K562 (cell line): ENCODE data around the gene MAP3K19. TPM values are rescaled to one million over a fixed set of nuclear protein-coding genes. Genes with fewer than 3 reads are reported as not detected.

ENCODE experiments used
- ATF4 ChIP-seq: fragments of 450-650 bp; formaldehyde crosslinking; IDR thresholded peaks from 2 replicates; pipeline ENCODE4 v1.4.0; 2022; ENCODE audit warnings: mild to moderate bottlenecking, moderate library complexity
- ATF7 ChIP-seq: fragments of 450-650 bp; IDR thresholded peaks from 2 replicates; pipeline ENCODE4 v1.7.1; 2014; ENCODE audit warnings: mild to moderate bottlenecking, moderate library complexity
- CBX5 ChIP-seq: IDR thresholded peaks from 2 replicates; pipeline ENCODE4 v1.6.1; 2014; ENCODE audit warnings: low read depth, borderline replicate concordance
- CEBPG ChIP-seq, 3 experiments: fragments of 200-800 bp in 1 of 3; sonication (Bioruptor generic) in 1 of 3; sonication (generic) in 1 of 3; formaldehyde crosslinking in 1 of 3; IDR thresholded peaks in 2 of 3; conservative IDR thresholded peaks in 1 of 3; 2 replicates each; pipeline versions ENCODE4 v1.6.1 to v1.8.0; 2016 to 2022; ENCODE audit warnings: missing compliant biosample characterization in 2 of 3, missing genetic modification characterization in 2 of 3, mild to moderate bottlenecking in 1 of 3, missing genetic modification reagents in 1 of 3
- CXXC5 ChIP-seq: fragments of 250-450 bp; sonication (Bioruptor Pico); IDR thresholded peaks from 2 replicates; pipeline ENCODE4 v1.8.0; 2022; ENCODE audit warnings: inconsistent platforms, mild to moderate bottlenecking, moderate library complexity
- FOXJ3 ChIP-seq: sonication (generic); formaldehyde crosslinking; IDR thresholded peaks from 2 replicates; pipeline ENCODE4 v1.4.0; 2020; ENCODE audit warnings: mild to moderate bottlenecking, missing genetic modification reagents
- GABPB2 ChIP-seq: fragments of 250-450 bp; sonication (Bioruptor Pico); conservative IDR thresholded peaks from 2 replicates; pipeline ENCODE4 v1.5.1; 2021; ENCODE audit warnings: mild to moderate bottlenecking
- HIVEP1 ChIP-seq: fragments of 250-450 bp; sonication (Bioruptor Pico); IDR thresholded peaks from 2 replicates; pipeline ENCODE4 v1.4.0; 2020; ENCODE audit warnings: mild to moderate bottlenecking
- HMBOX1 ChIP-seq: sonication (generic); IDR thresholded peaks from 2 replicates; pipeline ENCODE4 v1.6.1; 2016
- IRF9 ChIP-seq: fragments of 450-650 bp; IDR thresholded peaks from 2 replicates; pipeline ENCODE4 v1.6.1; 2016; ENCODE audit warnings: missing biosample characterization, missing genetic modification characterization
- MED1 ChIP-seq: sonication (generic); formaldehyde crosslinking; IDR thresholded peaks from 2 replicates; pipeline ENCODE4 v1.8.1; 2023; ENCODE audit warnings: missing genetic modification reagents, borderline replicate concordance
- POLR2H ChIP-seq: IDR thresholded peaks from 2 replicates; pipeline ENCODE4 v1.6.1; 2016; ENCODE audit warnings: missing genetic modification characterization, low read depth, mild to moderate bottlenecking, control low read depth, missing compliant biosample characterization, moderate library complexity
- PPARD ChIP-seq: fragments of 250-450 bp; sonication (Bioruptor Pico); IDR thresholded peaks from 2 replicates; pipeline ENCODE4 v1.8.0; 2022; ENCODE audit warnings: inconsistent platforms, mild to moderate bottlenecking, moderate library complexity
- STAG1 ChIP-seq: sonication (generic); formaldehyde crosslinking; IDR thresholded peaks from 2 replicates; pipeline ENCODE4 v1.5.0; 2020; ENCODE audit warnings: missing genetic modification reagents, borderline replicate concordance
- ZNF224 ChIP-seq: sonication (generic); formaldehyde crosslinking; IDR thresholded peaks from 2 replicates; pipeline ENCODE4 v1.8.0; 2022; ENCODE audit warnings: mild to moderate bottlenecking, missing genetic modification reagents
- ZNF512 ChIP-seq: IDR thresholded peaks from 2 replicates; pipeline ENCODE4 v1.6.1; 2016; ENCODE audit warnings: missing genetic modification characterization, missing compliant biosample characterization
- polyA plus RNA-seq, 8 experiments: library from polyadenylated mRNA; depleted of rRNA in 4 of 8; stranded (reverse) in 5 of 8; unstranded in 3 of 8; fragments of >200 nt; fragmentation: Nextera tagmentation in 2 of 8; fragmentation: Illumina TruSeq in 1 of 8; extraction: Ambion mirVana in 2 of 8; extraction: Trizol in 1 of 8; gene quantifications; 2 replicates each; pipeline versions ENCODE4 v1.2.1 to v1.2.3, GENCODE V29; 2011 to 2014; ENCODE audit warnings: inconsistent platforms in 1 of 8, missing spikeins in 1 of 8
- total RNA-seq, 7 experiments: library from RNA; depleted of rRNA in 6 of 7; stranded (reverse); fragments of >200 nt in 6 of 7; fragmentation: Illumina TruSeq in 2 of 7; extraction: Trizol in 2 of 7; gene quantifications; 2 replicates each; pipeline versions ENCODE4 v1.2.1 to v1.2.3, GENCODE V29; 2011 to 2021; ENCODE audit warnings: low replicate concordance in 1 of 7
- TF ChIP-seq, protein P1 (sequence below): fragments of 150-350 bp; IDR thresholded peaks from 2 replicates; pipeline ENCODE4 v1.6.1; 2014; ENCODE audit warnings: low read depth, mild to moderate bottlenecking, low read length, borderline replicate concordance
- TF ChIP-seq, protein P2 (sequence below): fragments of 250-450 bp; sonication (Bioruptor Pico); IDR thresholded peaks from 2 replicates; pipeline ENCODE4 v1.4.0; 2020; ENCODE audit warnings: borderline replicate concordance

The MAP3K19 gene
- total and polyA plus RNA-seq, 9 of the 15 experiments (the other 6 are each of a cell fraction or from before 2014, with no cell fraction given) = 0.29 TPM; not detected in 8

- TF ChIP-seq, protein P1, sequence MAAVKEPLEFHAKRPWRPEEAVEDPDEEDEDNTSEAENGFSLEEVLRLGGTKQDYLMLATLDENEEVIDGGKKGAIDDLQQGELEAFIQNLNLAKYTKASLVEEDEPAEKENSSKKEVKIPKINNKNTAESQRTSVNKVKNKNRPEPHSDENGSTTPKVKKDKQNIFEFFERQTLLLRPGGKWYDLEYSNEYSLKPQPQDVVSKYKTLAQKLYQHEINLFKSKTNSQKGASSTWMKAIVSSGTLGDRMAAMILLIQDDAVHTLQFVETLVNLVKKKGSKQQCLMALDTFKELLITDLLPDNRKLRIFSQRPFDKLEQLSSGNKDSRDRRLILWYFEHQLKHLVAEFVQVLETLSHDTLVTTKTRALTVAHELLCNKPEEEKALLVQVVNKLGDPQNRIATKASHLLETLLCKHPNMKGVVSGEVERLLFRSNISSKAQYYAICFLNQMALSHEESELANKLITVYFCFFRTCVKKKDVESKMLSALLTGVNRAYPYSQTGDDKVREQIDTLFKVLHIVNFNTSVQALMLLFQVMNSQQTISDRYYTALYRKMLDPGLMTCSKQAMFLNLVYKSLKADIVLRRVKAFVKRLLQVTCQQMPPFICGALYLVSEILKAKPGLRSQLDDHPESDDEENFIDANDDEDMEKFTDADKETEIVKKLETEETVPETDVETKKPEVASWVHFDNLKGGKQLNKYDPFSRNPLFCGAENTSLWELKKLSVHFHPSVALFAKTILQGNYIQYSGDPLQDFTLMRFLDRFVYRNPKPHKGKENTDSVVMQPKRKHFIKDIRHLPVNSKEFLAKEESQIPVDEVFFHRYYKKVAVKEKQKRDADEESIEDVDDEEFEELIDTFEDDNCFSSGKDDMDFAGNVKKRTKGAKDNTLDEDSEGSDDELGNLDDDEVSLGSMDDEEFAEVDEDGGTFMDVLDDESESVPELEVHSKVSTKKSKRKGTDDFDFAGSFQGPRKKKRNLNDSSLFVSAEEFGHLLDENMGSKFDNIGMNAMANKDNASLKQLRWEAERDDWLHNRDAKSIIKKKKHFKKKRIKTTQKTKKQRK = no peak
- TF ChIP-seq HMBOX1 (peak; percentile 61), GABPB2 (CRISPR knock-in tag) (no peak), IRF9 (tag) (peak; percentile 89), ATF4 (peak; percentile 94), CBX5 (no peak), PPARD (CRISPR knock-in tag) (no peak), ZNF224 (CRISPR knock-in tag) (no peak), FOXJ3 (CRISPR knock-in tag) (no peak), POLR2H (tag) (peak; percentile 50), ZNF512 (tag) (no peak), STAG1 (CRISPR knock-in tag) (no peak), HIVEP1 (no peak), CEBPG (CRISPR knock-in tag; IDR thresholded peaks at IDR 0.05) (peak; percentile 86), CEBPG (tag; conservative IDR thresholded peaks at IDR 0.05 in 1 of 2, IDR thresholded peaks at IDR 0.05 in 1 of 2) (peak; percentile 98 to 99), ATF7 (peak; percentile 85; the same call in 1 of the 2 replicates), MED1 (CRISPR knock-in tag) (no peak), CXXC5 (0 out of 2 replicates have a peak, but pooled peaks have one; percentile 8)
- TF ChIP-seq, protein P2, sequence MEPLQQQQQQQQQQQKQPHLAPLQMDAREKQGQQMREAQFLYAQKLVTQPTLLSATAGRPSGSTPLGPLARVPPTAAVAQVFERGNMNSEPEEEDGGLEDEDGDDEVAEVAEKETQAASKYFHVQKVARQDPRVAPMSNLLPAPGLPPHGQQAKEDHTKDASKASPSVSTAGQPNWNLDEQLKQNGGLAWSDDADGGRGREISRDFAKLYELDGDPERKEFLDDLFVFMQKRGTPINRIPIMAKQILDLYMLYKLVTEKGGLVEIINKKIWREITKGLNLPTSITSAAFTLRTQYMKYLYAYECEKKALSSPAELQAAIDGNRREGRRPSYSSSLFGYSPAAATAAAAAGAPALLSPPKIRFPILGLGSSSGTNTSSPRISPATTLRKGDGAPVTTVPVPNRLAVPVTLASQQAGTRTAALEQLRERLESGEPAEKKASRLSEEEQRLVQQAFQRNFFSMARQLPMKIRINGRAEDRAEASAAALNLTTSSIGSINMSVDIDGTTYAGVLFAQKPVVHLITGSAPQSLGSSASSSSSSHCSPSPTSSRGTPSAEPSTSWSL (CRISPR knock-in tag) = no peak
Measured at GRCh38 chr2:135056790-135057189, 9.5 kb upstream of the MAP3K19 start (continued).
